ENCODE measurements around the gene SH3RF1.

The SH3RF1 gene

DNA sequence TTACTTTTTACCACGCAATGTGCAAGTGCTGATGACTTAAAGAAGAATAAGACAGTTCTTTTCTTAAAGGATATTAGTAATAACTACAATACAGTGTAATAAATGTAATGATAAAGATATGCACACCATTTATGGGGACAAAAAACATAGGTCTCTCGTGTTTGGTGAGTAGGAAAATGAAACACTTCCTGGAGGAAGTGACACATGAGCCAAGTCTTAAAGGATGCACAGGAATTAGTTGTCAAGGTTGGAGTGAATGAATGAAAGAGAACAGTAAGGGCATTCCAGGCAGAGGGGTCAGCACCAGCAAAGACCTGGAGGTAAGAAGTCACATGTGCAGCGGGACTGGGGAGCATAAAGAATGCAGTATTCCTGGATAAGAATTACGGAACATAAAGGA lies 112.7 kb downstream of the SH3RF1 start:
- no peak for DNase-seq

DNA sequence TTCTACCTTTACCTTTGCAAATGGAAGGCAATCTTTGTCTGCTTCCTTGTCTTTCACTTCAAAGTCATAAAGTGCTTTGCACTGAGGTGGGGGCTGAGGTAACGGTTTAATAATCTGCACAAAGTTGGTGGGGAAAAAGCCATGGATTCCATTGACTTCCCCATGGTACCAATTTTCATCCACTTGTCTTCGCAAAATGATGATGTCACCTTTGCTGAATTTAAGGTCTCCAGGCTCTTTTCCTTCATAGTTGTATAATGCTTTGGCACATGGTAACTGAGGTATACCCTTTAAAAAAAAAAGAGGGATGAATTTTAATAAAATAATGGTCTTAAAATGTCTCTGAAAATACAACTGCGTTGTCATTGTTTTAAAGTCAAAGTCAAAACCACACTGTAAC lies 114.4 kb downstream of the SH3RF1 start:
- DNase-seq: no peak

GRCh38 chr4:169154121-169154520 lies 116.6 kb downstream of the SH3RF1 start:
- no peak for DNase-seq

DNA sequence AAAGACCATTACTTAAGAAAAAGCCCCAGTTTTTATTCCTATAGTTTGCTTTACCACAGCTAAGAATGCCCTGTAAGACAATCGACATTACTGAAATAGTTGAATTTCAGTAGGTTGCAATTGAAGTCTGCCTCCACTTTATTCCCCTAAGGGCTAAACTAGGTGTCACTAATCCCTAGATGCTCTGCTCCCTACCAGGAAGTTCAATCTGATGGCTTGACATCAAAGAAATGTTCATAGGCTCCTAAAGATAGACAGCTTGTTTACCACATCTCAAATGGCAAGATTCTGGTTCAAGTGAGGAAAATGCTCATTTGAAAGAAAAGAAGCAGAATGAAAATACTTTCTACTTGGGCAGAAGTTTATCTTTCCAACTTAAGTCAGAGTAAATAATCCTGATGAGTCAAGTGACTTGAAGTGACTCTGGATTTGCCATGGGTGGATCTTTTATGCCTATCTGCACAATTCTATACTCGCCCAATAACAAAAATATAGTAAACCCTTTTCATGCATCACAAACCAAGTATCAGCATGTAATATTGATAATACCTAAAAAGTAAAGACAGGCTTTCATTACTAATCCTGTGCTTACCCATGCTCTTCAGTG lies 117.2 kb downstream of the SH3RF1 start:
- no peak for DNase-seq

DNA sequence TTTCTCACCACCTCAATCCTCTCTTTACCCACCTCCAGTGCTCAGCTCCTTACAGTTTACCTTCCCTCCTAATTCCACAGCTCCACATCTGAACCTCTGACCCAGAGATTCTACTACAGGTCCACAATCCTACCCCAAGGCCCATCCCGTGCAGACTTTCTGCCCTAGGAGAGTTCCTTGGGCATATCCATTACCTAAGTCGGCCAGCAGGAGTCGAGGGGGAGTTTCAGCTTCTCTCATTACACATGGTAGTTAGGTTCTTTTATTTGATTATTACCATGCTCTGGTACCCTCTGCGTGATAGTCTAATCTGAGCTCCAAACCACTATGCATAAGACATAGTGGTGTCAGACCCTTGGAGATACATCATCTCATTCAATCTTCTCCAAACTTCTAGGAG lies 117.9 kb downstream of the SH3RF1 start:
- no peak for DNase-seq

- DNase-seq: no peak
These were observed 118.7 kb downstream of the SH3RF1 start for GRCh38 chr4:169152098-169152497.

DNA sequence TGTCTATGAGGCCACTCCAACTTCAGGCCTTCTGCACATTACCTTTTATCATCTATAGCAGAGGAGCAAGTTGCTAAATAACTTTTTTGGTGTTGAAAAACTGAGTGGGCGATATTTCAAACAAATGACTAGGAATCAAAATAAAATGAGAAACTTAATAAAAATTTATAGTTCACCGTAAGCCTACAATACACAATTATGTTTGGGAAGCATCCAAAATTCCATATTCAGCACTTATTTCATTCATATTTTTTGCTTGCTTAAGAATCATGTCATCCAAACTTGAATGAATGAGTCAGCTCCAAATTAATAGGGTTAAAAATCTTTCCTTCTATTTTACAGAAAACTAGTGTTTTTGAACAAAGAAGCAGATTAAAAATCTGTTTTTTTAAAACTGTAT lies 119.1 kb downstream of the SH3RF1 start:
- DNase-seq: no peak

- DNase-seq: no peak
These were observed 120.0 kb downstream of the SH3RF1 start for GRCh38 chr4:169150806-169151205.

DNA sequence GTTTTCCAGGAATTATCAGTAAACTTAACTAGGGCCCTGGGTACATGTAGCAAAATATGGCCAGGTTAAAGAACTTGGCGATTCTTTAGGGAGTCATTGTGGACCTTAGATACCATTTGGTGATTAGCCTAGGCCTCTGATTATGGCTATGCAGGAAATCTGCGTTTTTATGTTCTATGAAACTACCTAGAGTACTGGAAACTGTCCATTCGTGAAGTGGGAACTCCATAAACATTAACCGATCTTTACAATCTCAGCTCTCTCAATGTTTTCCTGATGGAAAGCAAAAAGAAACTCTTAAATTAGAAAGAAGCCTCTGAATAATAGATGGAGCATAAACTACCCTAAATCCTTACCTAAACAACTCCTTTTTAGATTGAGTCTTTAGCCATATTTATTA lies 121.9 kb downstream of the SH3RF1 start:
- no peak for DNase-seq

DNA sequence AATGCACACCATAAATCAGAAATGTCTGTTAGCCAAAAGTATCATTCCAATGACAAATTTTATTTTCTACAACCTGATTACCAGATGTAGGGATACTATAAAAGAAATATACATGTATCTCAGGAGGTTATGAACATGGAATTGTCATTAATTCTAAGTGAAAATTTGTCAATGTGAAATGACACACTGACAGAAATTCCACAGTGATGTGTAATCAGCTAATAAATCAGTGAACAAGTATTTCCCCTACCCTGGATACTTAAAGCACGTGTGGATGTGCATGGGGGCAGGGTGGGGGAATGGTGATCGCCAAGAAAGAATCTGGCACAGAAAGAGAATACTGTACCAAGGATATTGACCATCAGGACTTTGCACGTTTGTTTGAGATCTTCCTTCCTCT lies 123.6 kb downstream of the SH3RF1 start:
- DNase-seq: no peak

- no peak for DNase-seq
These were observed 126.6 kb downstream of the SH3RF1 start for GRCh38 chr4:169144061-169144600.

- no peak for DNase-seq
These were observed 127.4 kb downstream of the SH3RF1 start for GRCh38 chr4:169143335-169143734.

GRCh38 chr4:169142906-169143305 lies 127.8 kb downstream of the SH3RF1 start:
- no peak for DNase-seq

DNA sequence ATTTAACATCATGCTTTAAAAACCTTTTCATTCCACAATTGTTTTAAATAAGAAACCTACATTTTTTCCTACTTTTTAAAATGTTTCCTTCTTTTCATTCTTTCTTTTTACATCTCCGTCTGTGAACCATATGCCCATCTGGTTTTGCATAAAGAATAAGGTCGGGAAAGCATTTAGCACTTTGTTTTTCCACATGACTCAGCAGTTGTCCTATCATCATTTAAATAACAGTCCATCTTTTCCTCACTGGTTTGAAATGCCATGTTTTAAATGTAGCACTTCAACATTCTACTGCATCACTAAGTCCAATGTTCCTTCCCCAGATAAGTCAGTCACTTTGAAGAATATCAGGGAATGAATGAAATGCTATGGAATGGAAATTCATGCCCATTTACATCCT lies 128.4 kb downstream of the SH3RF1 start:
- DNase-seq: no peak

DNA sequence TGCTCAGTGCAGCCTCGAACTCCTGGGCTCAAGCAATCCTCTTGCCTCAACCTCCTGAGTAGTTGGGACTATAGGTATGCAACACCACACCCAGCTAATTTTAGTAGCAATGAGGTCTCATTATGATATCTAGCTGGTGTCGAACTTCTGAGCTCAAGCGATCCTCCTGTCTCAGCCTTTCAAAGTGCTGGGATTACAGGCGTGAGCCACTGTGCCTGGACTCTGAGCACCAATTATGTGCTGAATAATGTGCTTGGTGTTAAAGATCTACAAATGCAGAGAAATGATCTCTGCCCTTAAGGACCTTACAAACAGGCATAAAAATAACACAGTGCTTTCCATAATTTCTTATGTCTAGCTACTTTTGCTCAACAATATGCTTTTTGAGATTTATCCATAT lies 131.7 kb downstream of the SH3RF1 start:
- DNase-seq: no peak

GRCh38 chr4:169137558-169137920 lies 133.2 kb downstream of the SH3RF1 start:
- no peak for DNase-seq

DNA sequence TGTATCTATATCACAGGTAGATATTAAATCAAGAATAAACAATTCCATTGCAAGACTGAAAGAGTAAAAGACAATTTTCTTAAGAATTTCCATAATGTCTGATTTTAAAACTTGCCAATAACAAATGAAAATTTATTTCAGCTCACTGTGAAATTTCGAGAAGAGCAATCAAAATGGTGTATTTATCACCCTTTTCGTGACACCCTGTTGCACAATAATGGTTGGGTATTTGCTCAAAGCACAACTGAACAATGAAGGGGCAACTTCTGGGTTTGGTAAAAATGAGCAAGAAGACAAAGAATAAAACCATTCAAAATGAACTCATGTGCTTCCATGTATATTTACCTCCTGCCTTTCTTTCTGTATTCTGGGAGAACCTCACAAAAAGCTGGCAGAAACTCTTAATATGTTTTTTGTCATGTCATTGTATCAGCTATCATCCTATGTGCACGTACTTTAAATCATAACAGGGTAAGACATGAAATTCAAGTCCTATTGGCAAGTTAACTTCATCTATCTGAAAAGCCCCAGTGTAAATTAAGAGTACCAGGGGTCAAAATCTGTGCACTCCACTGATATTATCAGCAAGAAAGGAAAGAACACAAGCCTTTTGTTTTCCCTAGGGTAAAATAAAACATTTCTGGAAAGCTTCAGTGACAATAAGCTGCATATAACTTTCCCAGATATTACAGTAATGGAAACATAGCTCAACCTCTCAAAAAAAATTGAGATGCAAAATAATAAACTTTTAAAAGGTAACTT lies 133.8 kb downstream of the SH3RF1 start:
- DNase-seq: no peak

GRCh38 chr4:169136330-169136729 lies 134.4 kb downstream of the SH3RF1 start:
- no peak for DNase-seq

- DNase-seq: no peak
These were observed 135.0 kb downstream of the SH3RF1 start for GRCh38 chr4:169135776-169136175.

- no peak for DNase-seq
These were observed 136.8 kb downstream of the SH3RF1 start for GRCh38 chr4:169133932-169134331.

DNA sequence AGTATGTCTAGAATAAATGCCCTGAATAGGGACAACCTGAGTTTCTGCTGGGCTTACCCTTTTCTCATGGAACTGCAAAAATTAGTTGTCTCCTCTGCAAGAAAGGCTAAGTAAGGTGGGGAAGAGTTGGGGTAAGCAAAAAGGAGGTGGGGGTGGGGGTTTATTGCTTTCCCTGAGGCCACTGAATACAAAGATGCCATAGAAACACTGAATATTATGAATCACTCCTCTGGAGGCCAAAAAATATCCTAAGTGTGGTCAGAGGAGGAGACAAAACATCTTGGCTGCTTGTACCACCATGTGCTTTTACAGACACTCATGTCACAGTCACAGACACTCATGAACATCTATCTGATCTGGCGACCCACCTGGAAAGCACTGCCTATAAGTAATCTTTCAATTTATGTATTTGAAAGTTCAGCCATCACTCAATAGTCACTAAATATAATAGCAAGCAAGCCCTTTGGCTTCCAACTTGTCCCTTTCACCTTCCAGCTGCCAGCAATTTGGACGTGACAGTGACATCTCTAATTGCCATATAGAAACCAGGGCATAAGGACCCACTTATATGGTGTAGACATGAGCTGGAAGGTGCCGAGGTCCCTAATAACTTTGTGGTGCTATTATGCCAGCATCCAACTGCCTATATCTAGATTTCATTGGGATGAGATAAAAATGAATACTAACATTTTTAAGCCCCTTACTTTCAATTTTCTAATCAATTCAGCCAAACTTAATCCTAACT lies 138.0 kb downstream of the SH3RF1 start:
- no peak for DNase-seq

- DNase-seq: no peak
These were observed 139.1 kb downstream of the SH3RF1 start for GRCh38 chr4:169131556-169132208.

DNA sequence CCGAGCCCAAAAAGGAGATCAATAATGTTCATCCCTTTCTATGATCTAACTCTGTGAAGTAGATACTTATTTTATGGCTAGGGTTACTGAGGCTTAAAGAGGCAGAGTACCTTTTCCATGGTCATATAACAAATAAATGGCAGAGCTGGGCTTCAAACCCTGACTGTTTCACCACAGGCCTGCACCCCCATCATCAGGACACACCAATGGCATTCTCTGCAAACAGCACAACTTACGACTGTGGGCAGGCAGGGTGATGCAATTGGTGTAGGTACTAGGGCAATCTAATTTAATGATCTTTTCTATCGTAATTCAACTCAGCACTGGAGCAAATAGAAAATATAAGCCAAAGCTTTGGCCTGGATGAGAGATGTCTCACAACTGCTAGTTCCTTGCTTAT lies 141.9 kb downstream of the SH3RF1 start:
- no peak for DNase-seq

Data from bone marrow (tissue), 2 donors.